Tibial nerve (tissue), 4 donors: ENCODE data around the gene CD93. TPM values are rescaled to one million over a fixed set of nuclear protein-coding genes. Genes with fewer than 3 reads are reported as not detected.
A peak's percentile ranks its signal among the peaks of the same experiment; 100 is the strongest.

Source experiments
- DNase-seq, 2 donors: peaks; one replicate each; pipeline ENCODE4 v3.0.0-alpha.2; 2019; ENCODE audit warnings: low spot score in 2 of 2
- H3K27ac ChIP-seq, 4 donors: fragments of 200-600 bp; sonication (generic) in 3 of 4; one replicate each; pipeline ENCODE4 v1.5.1; 2017 to 2019; ENCODE audit warnings: mild to moderate bottlenecking in 1 of 4
- H3K27me3 ChIP-seq, 2 donors: fragments of 200-600 bp; sonication (generic) in 1 of 2; one replicate each; pipeline versions ENCODE4 v1.5.1 to v1.6.0; 2017 to 2019
- H3K36me3 ChIP-seq, 3 donors: fragments of 200-600 bp; sonication (generic); one replicate each; pipeline ENCODE4 v1.5.1; 2018 to 2019
- H3K4me1 ChIP-seq, 4 donors: fragments of 200-600 bp; sonication (generic) in 3 of 4; one replicate each; pipeline ENCODE4 v1.5.1; 2017 to 2019
- H3K4me3 ChIP-seq, 4 donors: fragments of 200-600 bp; sonication (generic) in 3 of 4; one replicate each; pipeline ENCODE4 v1.5.1; 2017 to 2019; ENCODE audit warnings: mild to moderate bottlenecking in 1 of 4, moderate library complexity in 1 of 4
- H3K9me3 ChIP-seq, 4 donors: fragments of 200-600 bp; sonication (generic) in 3 of 4; one replicate each; pipeline ENCODE4 v1.5.1; 2017 to 2019
- CTCF ChIP-seq, 5 experiments: fragments of 200-600 bp in 3 of 5; fragments of 450-650 bp in 2 of 5; sonication (generic) in 3 of 5; IDR thresholded peaks; one replicate each; pipeline ENCODE4 v1.5.1; 2016 to 2019; ENCODE audit warnings: antibody characterized with exemption in 5 of 5, mild to moderate bottlenecking in 3 of 5, moderate library complexity in 2 of 5
- EP300 ChIP-seq, 2 donors: sonication (generic); formaldehyde crosslinking; IDR thresholded peaks; one replicate each; pipeline ENCODE4 v1.6.1; 2017; ENCODE audit warnings: antibody characterized with exemption in 2 of 2, mild to moderate bottlenecking in 1 of 2
- POLR2A ChIP-seq, 2 donors: fragments of 450-650 bp; IDR thresholded peaks; one replicate each; pipeline ENCODE4 v1.6.1; 2017; ENCODE audit warnings: antibody characterized with exemption in 2 of 2, mild to moderate bottlenecking in 2 of 2, moderate library complexity in 2 of 2
- WGBS, 2 donors: methylation state at CpG; one replicate each; pipeline ENCODE4 v1.1.5; 2018; 5-methylcytosine and 5-hydroxymethylcytosine counted together
- total RNA-seq, 4 donors: library from RNA; depleted of rRNA; stranded (reverse); fragments of >200 nt; gene quantifications; one replicate each; pipeline ENCODE4 v1.1.0, GENCODE V29; 2016

CD93 gene
- total RNA-seq, 4 donors from 2014 or later: 23.0 to 85.1 (median 65.7) TPM

GRCh38 chr20:23117738-23118137, 31.6 kb upstream of the CD93 start:
- no peak overlapping the region for H3K27ac ChIP-seq
- no peak overlapping the region for H3K4me3 ChIP-seq
- H3K9me3 ChIP-seq: no peaks in the 10 kb centered on the region
- DNase-seq: no peak
- WGBS, 2 donors: 85 to 90% methylated on average over 7 to 8 of the region's 8 CpGs
- peaks cover 0 to 5% (median 0%) of the 10 kb centered on the region in 4 donors for H3K4me1 ChIP-seq
- no peak for TF ChIP-seq EP300 (IDR thresholded peaks at IDR 0.05)
- TF ChIP-seq POLR2A (IDR thresholded peaks at IDR 0.05): no peak
- TF ChIP-seq CTCF (IDR thresholded peaks at IDR 0.05): no peak
- H3K27me3 ChIP-seq: no peaks in the 10 kb centered on the region
- H3K36me3 ChIP-seq: no peaks in the 10 kb centered on the region

- TF ChIP-seq CTCF (IDR thresholded peaks at IDR 0.05): no peak
- no peak for TF ChIP-seq POLR2A (IDR thresholded peaks at IDR 0.05)
- no peak for TF ChIP-seq EP300 (IDR thresholded peaks at IDR 0.05)
- WGBS, 2 donors: 66% methylated on average over 10 of the region's 10 CpGs
Measured at GRCh38 chr20:23116311-23117089, 30.4 kb upstream of the CD93 start.

GRCh38 chr20:23115822-23116221, 29.7 kb upstream of the CD93 start:
- TF ChIP-seq POLR2A (IDR thresholded peaks at IDR 0.05) (no peak), EP300 (IDR thresholded peaks at IDR 0.05) (peak; percentile 37 to 73)
- Histone ChIP-seq H3K4me1 (no peaks in the 10 kb centered on the region), H3K4me3 (no peak overlapping the region), H3K9me3 (no peaks in the 10 kb centered on the region), H3K36me3 (no peaks in the 10 kb centered on the region), H3K27ac (peak overlapping the region in 1 of 4 donors; percentile 17), H3K27me3 (no peaks in the 10 kb centered on the region)
- no peak for DNase-seq
- WGBS, 2 donors: 77 to 80% methylated on average over 3 of the region's 3 CpGs

More at GRCh38 chr20:23116311-23117089, 30.4 kb upstream of the CD93 start:
- Histone ChIP-seq H3K36me3 (no peaks in the 10 kb centered on the region), H3K4me3 (no peak overlapping the region), H3K27me3 (no peaks in the 10 kb centered on the region), H3K27ac (peak overlapping the region in 1 of 4 donors; percentile 17), H3K4me1 (peaks cover 0 to 5% (median 0%) of the 10 kb centered on the region in 4 donors), H3K9me3 (no peaks in the 10 kb centered on the region)
- DNase-seq: no peak

- Histone ChIP-seq H3K9me3 (no peaks in the 10 kb centered on the region), H3K4me3 (no peak overlapping the region), H3K36me3 (no peaks in the 10 kb centered on the region), H3K27ac (peak overlapping the region in 2 of 4 donors; percentile 55), H3K27me3 (no peaks in the 10 kb centered on the region), H3K4me1 (no peaks in the 10 kb centered on the region)
- DNase-seq: no peak
- no peak for TF ChIP-seq EP300 (IDR thresholded peaks at IDR 0.05)
- TF ChIP-seq CTCF (IDR thresholded peaks at IDR 0.05): no peak
- no peak for TF ChIP-seq POLR2A (IDR thresholded peaks at IDR 0.05)
- 85 to 87% methylated on average over 8 of the region's 8 CpGs for WGBS, 2 donors
Measured at GRCh38 chr20:23114448-23115082, 28.4 kb upstream of the CD93 start.

GRCh38 chr20:23114018-23114417, 27.9 kb upstream of the CD93 start:
- H3K27me3 ChIP-seq: no peaks in the 10 kb centered on the region
- H3K4me3 ChIP-seq: no peak overlapping the region
- no peaks in the 10 kb centered on the region for H3K4me1 ChIP-seq
- DNase-seq: no peak
- TF ChIP-seq CTCF (IDR thresholded peaks at IDR 0.05) (no peak), EP300 (IDR thresholded peaks at IDR 0.05) (no peak), POLR2A (IDR thresholded peaks at IDR 0.05) (no peak)
- WGBS, 2 donors: 65 to 66% methylated on average over 2 of the region's 2 CpGs
- H3K27ac ChIP-seq: peak overlapping the region in 2 of 4 donors; percentile 55
- H3K36me3 ChIP-seq: no peaks in the 10 kb centered on the region
- H3K9me3 ChIP-seq: no peaks in the 10 kb centered on the region
